ENCODE data around the gene CYS1.

- no peak for TF ChIP-seq CTCF (IDR thresholded peaks at IDR 0.05; ENCODE audit: insufficient read depth, low read length, poor library complexity, severe bottlenecking)
- no peak for TF ChIP-seq EZH2phosphoT487 (conservative IDR thresholded peaks at IDR 0.05; ENCODE audit: low read length)
These were observed 36.2 kb downstream of the CYS1 start for GRCh38 chr2:10043906-10044601.
